ENCODE results near the gene SYK.
"Not testable (repeated sequence)": the region's sequence is repeated elsewhere in the genome, so short reads cannot be mapped to it uniquely, and the experiment has no call there.

SYK gene

DNA sequence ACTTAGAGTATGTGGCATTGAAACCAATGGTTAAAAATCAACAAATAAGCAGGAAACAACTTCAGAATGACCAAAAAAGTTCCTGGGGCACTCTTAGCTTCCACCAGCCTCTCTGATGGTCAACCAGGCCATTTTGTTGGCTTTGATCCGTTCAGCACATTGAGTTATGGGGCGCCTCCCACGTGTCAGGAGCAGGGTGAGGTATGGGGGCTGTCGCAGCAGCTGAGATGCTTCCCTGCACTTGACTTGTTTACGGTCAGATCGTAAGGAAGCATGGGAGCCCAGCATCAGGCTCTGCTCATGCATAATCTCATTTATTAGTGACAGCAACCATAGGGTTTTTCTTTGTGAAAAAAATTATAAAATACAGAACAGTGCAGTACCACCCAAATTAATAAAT, 16.7 kb downstream of the SYK start:
- peaks cover 45% of the 10 kb centered on the region for H3K4me1 ChIP-seq (ENCODE audit: insufficient read depth, low read length, poor library complexity, severe bottlenecking)
- no peak overlapping the region for H3K4me2 ChIP-seq (ENCODE audit: low read depth, low read length, poor library complexity, severe bottlenecking)
- peaks cover 8% of the 10 kb centered on the region for H3F3A ChIP-seq (ENCODE audit: low read depth)
- no peaks in the 10 kb centered on the region for H3K27me3 ChIP-seq (ENCODE audit: insufficient read depth, low read length, poor library complexity, severe bottlenecking)
- H3K4me3 ChIP-seq (ENCODE audit: low read length, poor library complexity, severe bottlenecking): no peak overlapping the region
- H3K36me3 ChIP-seq (ENCODE audit: insufficient read depth, low read length): peaks cover 49% of the 10 kb centered on the region
- H4K20me1 ChIP-seq (ENCODE audit: insufficient read depth, low read length, poor library complexity, severe bottlenecking): no peaks in the 10 kb centered on the region
- H2AFZ ChIP-seq (ENCODE audit: low read length): no peak overlapping the region
- peaks cover 11% of the 10 kb centered on the region; the same call in 1 of the 2 replicates for H3K9me3 ChIP-seq (ENCODE audit: insufficient read depth, low read depth, low read length)
- TF ChIP-seq EZH2phosphoT487 (IDR thresholded peaks at IDR 0.05; ENCODE audit: borderline replicate concordance): no peak
- TF ChIP-seq, protein P1, sequence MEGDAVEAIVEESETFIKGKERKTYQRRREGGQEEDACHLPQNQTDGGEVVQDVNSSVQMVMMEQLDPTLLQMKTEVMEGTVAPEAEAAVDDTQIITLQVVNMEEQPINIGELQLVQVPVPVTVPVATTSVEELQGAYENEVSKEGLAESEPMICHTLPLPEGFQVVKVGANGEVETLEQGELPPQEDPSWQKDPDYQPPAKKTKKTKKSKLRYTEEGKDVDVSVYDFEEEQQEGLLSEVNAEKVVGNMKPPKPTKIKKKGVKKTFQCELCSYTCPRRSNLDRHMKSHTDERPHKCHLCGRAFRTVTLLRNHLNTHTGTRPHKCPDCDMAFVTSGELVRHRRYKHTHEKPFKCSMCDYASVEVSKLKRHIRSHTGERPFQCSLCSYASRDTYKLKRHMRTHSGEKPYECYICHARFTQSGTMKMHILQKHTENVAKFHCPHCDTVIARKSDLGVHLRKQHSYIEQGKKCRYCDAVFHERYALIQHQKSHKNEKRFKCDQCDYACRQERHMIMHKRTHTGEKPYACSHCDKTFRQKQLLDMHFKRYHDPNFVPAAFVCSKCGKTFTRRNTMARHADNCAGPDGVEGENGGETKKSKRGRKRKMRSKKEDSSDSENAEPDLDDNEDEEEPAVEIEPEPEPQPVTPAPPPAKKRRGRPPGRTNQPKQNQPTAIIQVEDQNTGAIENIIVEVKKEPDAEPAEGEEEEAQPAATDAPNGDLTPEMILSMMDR (conservative IDR thresholded peaks at IDR 0.05; ENCODE audit: low read length): no peak
- no peaks in the 10 kb centered on the region for H3K9me2 ChIP-seq (replicated peaks; ENCODE audit: low read depth, low read length)
- H3K79me2 ChIP-seq (ENCODE audit: insufficient read depth, low read length): peaks cover 95% of the 10 kb centered on the region
- H3K9ac ChIP-seq (ENCODE audit: low read depth, low read length, poor library complexity, severe bottlenecking): no peak overlapping the region

DNA sequence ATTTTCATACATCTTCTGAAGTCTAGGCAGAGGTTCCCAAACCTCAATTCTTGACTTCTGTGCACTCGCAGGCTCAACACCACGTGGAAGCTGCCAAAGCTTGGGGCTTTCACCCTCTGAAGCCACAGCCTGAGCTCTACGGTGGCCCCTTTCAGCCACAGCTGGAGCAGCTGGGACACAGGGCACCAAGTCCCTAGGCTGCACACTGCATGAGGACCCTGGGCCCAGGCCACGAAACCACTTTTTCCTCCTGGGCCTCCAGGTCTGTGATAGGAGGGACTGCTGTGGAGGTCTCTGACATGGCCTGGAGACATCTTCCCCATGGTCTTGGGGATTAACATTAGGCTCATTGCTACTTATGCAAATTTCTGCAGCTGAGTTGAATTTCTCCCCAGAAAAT, 18.8 kb downstream of the SYK start:
- Histone ChIP-seq H3K79me2 (ENCODE audit: insufficient read depth, low read length) (peaks cover 98% of the 10 kb centered on the region), H3K36me3 (ENCODE audit: insufficient read depth, low read length) (peaks cover 50% of the 10 kb centered on the region), H3K9me3 (ENCODE audit: insufficient read depth, low read depth, low read length) (peaks cover 12% of the 10 kb centered on the region), H3K4me1 (ENCODE audit: insufficient read depth, low read length, poor library complexity, severe bottlenecking) (peaks cover 30% of the 10 kb centered on the region)
- not testable (repeated sequence) for H3K27me3 ChIP-seq (ENCODE audit: insufficient read depth, low read length, poor library complexity, severe bottlenecking); H3K4me3 ChIP-seq (ENCODE audit: low read length, poor library complexity, severe bottlenecking); H4K20me1 ChIP-seq (ENCODE audit: insufficient read depth, low read length, poor library complexity, severe bottlenecking); H2AFZ ChIP-seq (ENCODE audit: low read length); H3F3A ChIP-seq (ENCODE audit: low read depth); H3K9ac ChIP-seq (ENCODE audit: low read depth, low read length, poor library complexity, severe bottlenecking); H3K4me2 ChIP-seq (ENCODE audit: low read depth, low read length, poor library complexity, severe bottlenecking); H3K9me2 ChIP-seq (replicated peaks; ENCODE audit: low read depth, low read length)

DNA sequence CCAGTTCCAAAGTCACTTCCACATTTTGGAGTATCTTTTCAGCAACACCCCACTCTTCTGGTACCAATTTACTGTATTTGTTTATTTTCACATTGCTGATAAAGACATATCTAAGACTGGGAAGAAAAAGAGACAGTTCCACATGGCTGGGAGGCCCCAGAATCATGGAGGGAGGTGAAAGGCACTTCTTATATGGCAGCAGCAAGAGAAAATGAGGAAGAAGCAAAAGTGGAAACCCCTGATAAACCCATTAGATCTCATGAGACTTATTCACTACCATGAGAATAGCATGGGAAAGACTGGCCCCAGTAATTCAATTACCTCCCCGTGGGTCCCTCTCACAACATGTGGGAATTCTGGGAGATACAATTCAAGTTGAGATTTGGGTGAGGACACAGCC, 19.6 kb downstream of the SYK start:
- Histone ChIP-seq H3K9me3 (ENCODE audit: insufficient read depth, low read depth, low read length) (peaks cover 12% of the 10 kb centered on the region), H3K79me2 (ENCODE audit: insufficient read depth, low read length) (peaks cover 99% of the 10 kb centered on the region), H3K36me3 (ENCODE audit: insufficient read depth, low read length) (peaks cover 50% of the 10 kb centered on the region), H3K4me1 (ENCODE audit: insufficient read depth, low read length, poor library complexity, severe bottlenecking) (peaks cover 29% of the 10 kb centered on the region)
- not testable (repeated sequence) for H2AFZ ChIP-seq (ENCODE audit: low read length); H4K20me1 ChIP-seq (ENCODE audit: insufficient read depth, low read length, poor library complexity, severe bottlenecking); H3K9me2 ChIP-seq (replicated peaks; ENCODE audit: low read depth, low read length); H3K9ac ChIP-seq (ENCODE audit: low read depth, low read length, poor library complexity, severe bottlenecking); H3K4me2 ChIP-seq (ENCODE audit: low read depth, low read length, poor library complexity, severe bottlenecking); H3K27me3 ChIP-seq (ENCODE audit: insufficient read depth, low read length, poor library complexity, severe bottlenecking); H3K4me3 ChIP-seq (ENCODE audit: low read length, poor library complexity, severe bottlenecking); H3F3A ChIP-seq (ENCODE audit: low read depth)

DNA sequence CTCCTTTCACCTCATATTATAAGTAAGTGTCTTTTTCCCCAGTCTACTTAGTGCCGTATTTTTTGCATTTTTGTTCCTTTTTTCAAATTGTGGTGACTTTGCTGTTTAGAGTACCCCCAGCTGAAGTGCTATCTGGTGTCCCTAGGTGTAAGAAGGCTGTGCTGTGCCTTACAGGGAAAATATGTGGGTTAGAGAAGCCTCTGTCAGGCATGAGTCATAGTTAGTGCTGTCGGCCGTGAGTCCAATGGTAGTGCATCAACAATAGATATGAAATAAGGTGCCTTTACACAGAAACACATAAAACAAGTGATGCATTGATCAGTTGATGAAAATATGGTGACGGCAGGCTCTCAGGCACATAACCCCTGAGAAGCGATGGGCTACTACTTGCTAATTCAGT, 20.1 kb downstream of the SYK start:
- no peak overlapping the region for H3K9ac ChIP-seq (ENCODE audit: low read depth, low read length, poor library complexity, severe bottlenecking)
- H3K4me2 ChIP-seq (ENCODE audit: low read depth, low read length, poor library complexity, severe bottlenecking): no peak overlapping the region
- H3K36me3 ChIP-seq (ENCODE audit: insufficient read depth, low read length): peaks cover 48% of the 10 kb centered on the region
- H3K4me3 ChIP-seq (ENCODE audit: low read length, poor library complexity, severe bottlenecking): no peak overlapping the region
- no peaks in the 10 kb centered on the region for H3F3A ChIP-seq (ENCODE audit: low read depth)
- TF ChIP-seq, protein P1 (conservative IDR thresholded peaks at IDR 0.05; ENCODE audit: low read length): no peak
- TF ChIP-seq EZH2phosphoT487 (IDR thresholded peaks at IDR 0.05; ENCODE audit: borderline replicate concordance): no peak
- peaks cover 99% of the 10 kb centered on the region for H3K79me2 ChIP-seq (ENCODE audit: insufficient read depth, low read length)
- H3K4me1 ChIP-seq (ENCODE audit: insufficient read depth, low read length, poor library complexity, severe bottlenecking): peaks cover 29% of the 10 kb centered on the region
- H3K27me3 ChIP-seq (ENCODE audit: insufficient read depth, low read length, poor library complexity, severe bottlenecking): no peaks in the 10 kb centered on the region
- H4K20me1 ChIP-seq (ENCODE audit: insufficient read depth, low read length, poor library complexity, severe bottlenecking): no peaks in the 10 kb centered on the region
- peaks cover 12% of the 10 kb centered on the region for H3K9me3 ChIP-seq (ENCODE audit: insufficient read depth, low read depth, low read length)
- H3K9me2 ChIP-seq (replicated peaks; ENCODE audit: low read depth, low read length): no peaks in the 10 kb centered on the region
- no peak overlapping the region for H2AFZ ChIP-seq (ENCODE audit: low read length)
